GM12892 (cell line): ENCODE data around the gene PIGW.
"Not testable (repeated sequence)": the region's sequence is repeated elsewhere in the genome, so short reads cannot be mapped to it uniquely, and the experiment has no call there.

ENCODE experiments used
- DNase-seq: peaks from one replicate; pipeline ENCODE4 v3.0.0; 2011; ENCODE audit not compliant: insufficient read length
- FAIRE-seq: peaks from 2 replicates; lab custom pipeline; 2011; peaks lifted over from hg19 to GRCh38; lab: Jason Lieb, UNC
- POLR2A ChIP-seq: IDR thresholded peaks from 2 replicates; pipeline ENCODE4 v1.6.1; 2011; ENCODE audit warnings: low read depth, low read length, control low read depth
- POLR2AphosphoS5 ChIP-seq: IDR thresholded peaks from 2 replicates; pipeline ENCODE4 v1.6.1; 2011; ENCODE audit warnings: low read depth, low read length, control low read depth
- TAF1 ChIP-seq: IDR thresholded peaks from 2 replicates; pipeline ENCODE4 v1.6.1; 2011; ENCODE audit warnings: low read depth, mild to moderate bottlenecking, control low read depth, low read length, borderline replicate concordance

Gene PIGW

DNA sequence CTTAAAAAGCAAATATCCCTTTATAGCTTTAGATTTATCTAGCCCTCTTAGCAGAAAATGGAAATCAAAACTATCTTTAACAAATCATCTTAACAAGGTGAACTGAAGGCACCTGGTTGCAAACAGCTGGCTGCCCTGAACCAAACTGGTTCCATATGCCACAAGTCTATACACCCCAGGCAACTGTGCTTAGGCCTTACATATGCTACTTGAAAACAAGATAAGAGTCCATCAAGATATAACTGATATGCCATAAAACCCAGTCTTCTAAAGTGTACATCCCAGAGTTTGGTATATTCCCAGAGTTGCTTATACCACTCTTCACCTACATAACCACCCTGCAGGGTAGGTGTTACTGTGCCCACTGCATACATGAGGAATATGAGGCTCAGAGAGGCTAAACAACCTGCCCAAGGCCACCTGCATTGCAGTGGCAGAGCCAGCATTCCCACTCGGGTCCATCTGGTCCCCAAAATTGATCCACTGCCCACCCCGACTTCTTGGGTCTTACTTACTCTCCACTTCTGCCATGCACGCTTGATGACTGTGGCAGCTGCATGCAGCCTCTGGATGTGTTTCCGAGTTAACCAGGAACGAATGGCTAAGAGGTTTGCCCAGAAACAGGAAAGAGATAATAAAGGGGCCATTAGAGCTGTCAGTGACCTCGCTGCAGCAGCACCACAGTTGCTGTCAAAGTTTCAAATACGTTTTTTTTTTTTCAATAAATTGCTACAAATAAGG, 36.1 kb upstream of the PIGW start:
- no peak for FAIRE-seq
- no peak for DNase-seq
- TF ChIP-seq POLR2A = no peak
- TF ChIP-seq TAF1 = no peak
- TF ChIP-seq POLR2AphosphoS5 = no peak

DNA sequence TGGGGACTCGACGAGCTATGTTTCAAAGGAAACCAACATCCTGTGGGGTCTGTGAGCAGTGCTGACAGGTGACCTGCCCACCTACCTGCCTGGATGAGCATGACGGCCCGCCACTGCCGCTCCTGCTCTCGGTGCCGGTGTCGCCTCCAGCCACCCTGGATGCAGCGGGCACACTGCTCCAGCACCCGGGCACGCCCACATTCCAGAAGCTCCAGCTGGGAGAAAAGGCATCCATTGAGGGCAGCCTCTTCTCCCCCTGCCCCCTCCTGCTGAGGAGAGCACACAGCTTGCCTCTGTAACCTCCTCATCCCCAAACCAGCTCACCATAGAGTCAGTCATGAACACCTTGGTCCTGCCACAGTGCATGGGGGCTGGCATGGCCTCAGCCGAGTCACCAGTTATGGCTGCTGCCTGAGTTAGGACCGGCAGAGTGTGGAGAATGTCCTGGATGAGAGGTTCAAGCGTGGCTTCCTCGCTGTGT, 34.0 kb upstream of the PIGW start:
- FAIRE-seq (no peak), DNase-seq (no peak)
- TF ChIP-seq TAF1 (no peak), POLR2A (0 out of 2 replicates have a peak, but pooled peaks have one; percentile 21), POLR2AphosphoS5 (no peak)

GRCh38 chr17:36501351-36501750, 33.4 kb upstream of the PIGW start:
- no peak for FAIRE-seq
- TF ChIP-seq POLR2A (no peak), POLR2AphosphoS5 (no peak), TAF1 (no peak)
- no peak for DNase-seq

GRCh38 chr17:36501963-36502362, 32.8 kb upstream of the PIGW start:
- FAIRE-seq (no peak), DNase-seq (no peak)
- TF ChIP-seq POLR2A = no peak
- TF ChIP-seq TAF1 = no peak
- TF ChIP-seq POLR2AphosphoS5 = no peak

- FAIRE-seq (no peak), DNase-seq (no peak)
- TF ChIP-seq TAF1 (no peak), POLR2AphosphoS5 (no peak), POLR2A (no peak)
These were observed 31.2 kb upstream of the PIGW start for GRCh38 chr17:36503456-36504155.

GRCh38 chr17:36504156-36504545, 30.6 kb upstream of the PIGW start:
- FAIRE-seq = no peak
- TF ChIP-seq TAF1 (no peak), POLR2AphosphoS5 (no peak), POLR2A (no peak)

GRCh38 chr17:36505171-36505570, 29.6 kb upstream of the PIGW start:
- DNase-seq (no peak), FAIRE-seq (no peak)
- TF ChIP-seq POLR2AphosphoS5 (no peak), POLR2A (no peak), TAF1 (no peak)

More at GRCh38 chr17:36504156-36504545, 30.6 kb upstream of the PIGW start:
- no peak for DNase-seq

- TF ChIP-seq TAF1 (no peak), POLR2AphosphoS5 (no peak), POLR2A (no peak)
- FAIRE-seq (no peak), DNase-seq (no peak)
These were observed 28.4 kb upstream of the PIGW start for GRCh38 chr17:36506249-36506826.

- no peak for DNase-seq
- TF ChIP-seq POLR2A = no peak
- TF ChIP-seq POLR2AphosphoS5 = no peak
- TF ChIP-seq TAF1 = no peak
- FAIRE-seq = no peak
These were observed 28.0 kb upstream of the PIGW start for GRCh38 chr17:36506831-36507230.

- no peak for TF ChIP-seq TAF1
- DNase-seq = no peak
- FAIRE-seq = no peak
These were observed 27.5 kb upstream of the PIGW start for GRCh38 chr17:36507266-36507665.

- not testable (repeated sequence) for DNase-seq, FAIRE-seq
These were observed 26.3 kb upstream of the PIGW start for GRCh38 chr17:36508439-36508838.
